Spleen (tissue), 11 donors: ENCODE data around the gene SGCG. TPM values are rescaled to one million over a fixed set of nuclear protein-coding genes. Genes with fewer than 3 reads are reported as not detected.

ENCODE experiments used
- DNase-seq: peaks from one replicate; pipeline ENCODE4 v3.0.0-alpha.2; 2020
- H3K27ac ChIP-seq, 8 donors: fragments of 200-600 bp; sonication (generic) in 7 of 8; 1 replicate in 4 of 8; 2 replicates in 4 of 8; pipeline versions ENCODE4 v1.5.0 to v1.8.0; 2016 to 2021; ENCODE audit warnings: inconsistent platforms in 4 of 8, mild to moderate bottlenecking in 4 of 8, moderate library complexity in 1 of 8
- H3K27me3 ChIP-seq, 7 donors: fragments of 200-600 bp; sonication (generic) in 6 of 7; replicated peaks in 1 of 7; 1 replicate in 4 of 7; 2 replicates in 3 of 7; pipeline versions ENCODE4 v1.5.0 to v1.8.0; 2016 to 2021; ENCODE audit warnings: inconsistent platforms in 3 of 7, mild to moderate bottlenecking in 1 of 7
- H3K36me3 ChIP-seq, 6 donors: fragments of 200-600 bp; sonication (generic) in 5 of 6; 1 replicate in 4 of 6; 2 replicates in 2 of 6; pipeline versions ENCODE4 v1.5.0 to v1.8.0; 2016 to 2021; ENCODE audit warnings: inconsistent platforms in 2 of 6
- H3K4me1 ChIP-seq, 6 donors: fragments of 200-600 bp; sonication (generic) in 5 of 6; 1 replicate in 3 of 6; 2 replicates in 3 of 6; pipeline versions ENCODE4 v1.5.0 to v1.8.0; 2016 to 2021; ENCODE audit warnings: inconsistent platforms in 3 of 6
- H3K4me3 ChIP-seq, 8 donors: fragments of 200-600 bp; sonication (generic) in 7 of 8; 1 replicate in 4 of 8; 2 replicates in 4 of 8; pipeline versions ENCODE4 v1.5.0 to v1.8.0; 2016 to 2021; ENCODE audit warnings: inconsistent platforms in 4 of 8, mild to moderate bottlenecking in 4 of 8, moderate library complexity in 2 of 8
- H3K9me3 ChIP-seq, 8 donors: fragments of 200-600 bp; sonication (generic) in 7 of 8; 1 replicate in 4 of 8; 2 replicates in 4 of 8; pipeline versions ENCODE4 v1.5.0 to v1.8.0; 2016 to 2021; ENCODE audit warnings: inconsistent platforms in 4 of 8
- POLR2AphosphoS5 ChIP-seq, 3 donors: sonication (generic); formaldehyde crosslinking; IDR thresholded peaks; one replicate each; pipeline ENCODE4 v1.5.1; 2017; ENCODE audit warnings: antibody characterized with exemption in 3 of 3
- WGBS, 5 donors: extraction: QIAGEN DNeasy Blood & Tissue Kit in 3 of 5; methylation state at CpG; one replicate each; pipeline versions ENCODE4 v1.1.5 to v1.1.7; 2013 to 2018; 5-methylcytosine and 5-hydroxymethylcytosine counted together
- intact Hi-C: fragments of 100-400 bp; cut with DNase I; formaldehyde crosslinking; loops from one replicate; pipeline ENCODE4 v1.15.0; 2023; ENCODE audit warnings: low total_unique reads
- polyA plus RNA-seq, 3 donors: library from polyadenylated mRNA; stranded (reverse); fragments of 200-250 nt; gene quantifications; one replicate each; pipeline ENCODE4 v1.2.1, GENCODE V29; 2013
- small RNA-seq, 4 donors: library from RNA; depleted of rRNA; stranded (forward); fragments of <200 nt; gene quantifications; one replicate each; pipeline ENCODE3, GENCODE V24; 2016
- total RNA-seq, 7 donors: library from RNA; depleted of rRNA in 3 of 7; stranded (reverse); fragments of >200 nt in 3 of 7; fragmentation: NEBNext Ultra II Directional in 4 of 7; extraction: Animal tissue kit (Norgen Biotek cat#: 25700) in 4 of 7; gene quantifications; one replicate each; pipeline versions ENCODE4 v1.1.0 to v1.2.1, GENCODE V29; 2016 to 2021
- TF ChIP-seq, protein P1 (sequence below), 11 experiments: fragments of 200-600 bp in 7 of 11; fragments of 450-650 bp in 4 of 11; sonication (generic) in 4 of 11; IDR thresholded peaks in 8 of 11; conservative IDR thresholded peaks in 3 of 11; 1 replicate in 7 of 11; 2 replicates in 4 of 11; pipeline versions ENCODE4 v1.4.0 to v1.8.0; 2016 to 2021; ENCODE audit warnings: antibody characterized with exemption in 11 of 11, inconsistent platforms in 4 of 11, mild to moderate bottlenecking in 1 of 11
- donor health status: healthy with polysubstance abuse.
- donor health status: DM: no; HTN: no; CAD: no; lungs with moderate emphysema.
- donor health status: DM: no; HTN: no; CAD: no.
- donor health status: Bipolar disorder and iron deficiency.
- donor health status: healthy.
- donor health status: DM: no; HTN: no; CAD: no.
- donor health status: DM: yes; HTN: yes; CAD: no.

SGCG gene
- total and polyA plus RNA-seq, 10 donors = not detected

DNA sequence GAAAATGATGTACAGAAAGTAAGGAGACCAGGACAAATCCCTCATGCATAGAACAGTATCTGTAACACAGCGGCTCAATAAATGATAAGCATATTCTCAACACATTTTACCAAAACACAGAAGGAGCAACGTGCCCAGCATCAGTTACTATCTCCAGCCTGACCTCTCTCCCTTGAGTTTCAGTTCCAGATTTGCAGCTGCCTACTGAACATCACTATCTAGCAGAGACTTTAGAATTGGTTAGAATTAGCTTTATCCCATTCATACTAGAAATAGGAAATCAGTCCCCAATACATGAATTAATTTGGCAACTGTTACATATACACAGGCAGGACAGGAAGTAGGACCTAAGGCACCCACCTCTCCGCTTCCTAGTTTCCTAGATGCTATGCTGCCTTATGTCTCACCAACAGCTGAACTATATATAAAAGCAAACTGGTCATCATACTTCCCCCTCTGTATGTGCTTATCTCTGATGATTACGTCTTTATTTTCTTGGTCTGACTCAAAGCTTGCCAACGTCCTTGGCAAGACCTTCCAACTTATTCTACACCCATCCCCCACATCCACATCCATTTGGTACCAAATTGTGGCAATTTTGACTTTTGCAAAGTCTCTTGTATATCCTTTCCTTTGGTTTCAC lies 191.6 kb downstream of the SGCG start:
- no peak for DNase-seq
- H3K4me3 ChIP-seq = no peak overlapping the region
- no peaks in the 10 kb centered on the region for H3K27me3 ChIP-seq
- WGBS, 5 donors = 34 to 53% (median 43%) methylated on average over 5 of the region's 5 CpGs
- peaks cover 0 to 44% (median 30%) of the 10 kb centered on the region in 6 donors for H3K36me3 ChIP-seq
- TF ChIP-seq POLR2AphosphoS5 (IDR thresholded peaks at IDR 0.05) = no peak
- TF ChIP-seq, protein P1, sequence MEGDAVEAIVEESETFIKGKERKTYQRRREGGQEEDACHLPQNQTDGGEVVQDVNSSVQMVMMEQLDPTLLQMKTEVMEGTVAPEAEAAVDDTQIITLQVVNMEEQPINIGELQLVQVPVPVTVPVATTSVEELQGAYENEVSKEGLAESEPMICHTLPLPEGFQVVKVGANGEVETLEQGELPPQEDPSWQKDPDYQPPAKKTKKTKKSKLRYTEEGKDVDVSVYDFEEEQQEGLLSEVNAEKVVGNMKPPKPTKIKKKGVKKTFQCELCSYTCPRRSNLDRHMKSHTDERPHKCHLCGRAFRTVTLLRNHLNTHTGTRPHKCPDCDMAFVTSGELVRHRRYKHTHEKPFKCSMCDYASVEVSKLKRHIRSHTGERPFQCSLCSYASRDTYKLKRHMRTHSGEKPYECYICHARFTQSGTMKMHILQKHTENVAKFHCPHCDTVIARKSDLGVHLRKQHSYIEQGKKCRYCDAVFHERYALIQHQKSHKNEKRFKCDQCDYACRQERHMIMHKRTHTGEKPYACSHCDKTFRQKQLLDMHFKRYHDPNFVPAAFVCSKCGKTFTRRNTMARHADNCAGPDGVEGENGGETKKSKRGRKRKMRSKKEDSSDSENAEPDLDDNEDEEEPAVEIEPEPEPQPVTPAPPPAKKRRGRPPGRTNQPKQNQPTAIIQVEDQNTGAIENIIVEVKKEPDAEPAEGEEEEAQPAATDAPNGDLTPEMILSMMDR (IDR thresholded peaks at IDR 0.05 in 8 of 11, conservative IDR thresholded peaks at IDR 0.05 in 3 of 11) = no peak
- H3K9me3 ChIP-seq = no peaks in the 10 kb centered on the region
- H3K27ac ChIP-seq = peak overlapping the region in 1 of 8 donors; percentile 20
- intact Hi-C loops = no loop called here
- peaks cover 18 to 51% (median 38%) of the 10 kb centered on the region in 6 donors for H3K4me1 ChIP-seq

Small RNAs within 50 kb of the gene (small RNA-seq; reads per million reads assigned to genes)
- 0 reads per million in 4 donors for gene RNU6-58P
- gene RNY3P4 = 0 reads per million in 4 donors
